Subcutaneous abdominal adipose tissue (tissue), 5 donors: ENCODE results near the gene TCERG1L.
A peak's percentile ranks its signal among the peaks of the same experiment; 100 is the strongest.

Source experiments
- H3K27ac ChIP-seq: one replicate; pipeline ENCODE4 v1.7.0; 2013; ENCODE audit warnings: low read depth, mild to moderate bottlenecking, inconsistent platforms, low read length, moderate library complexity
- H3K27me3 ChIP-seq, 5 donors: one replicate each; pipeline ENCODE4 v1.7.0; 2013; ENCODE audit warnings: low read length in 5 of 5, inconsistent platforms in 1 of 5; ENCODE audit not compliant: control insufficient read depth in 5 of 5, insufficient read depth in 4 of 5
- H3K36me3 ChIP-seq, 5 donors: one replicate each; pipeline ENCODE4 v1.7.0; 2013; ENCODE audit warnings: low read length in 5 of 5; ENCODE audit not compliant: control insufficient read depth in 5 of 5, insufficient read depth in 5 of 5
- H3K4me1 ChIP-seq, 5 donors: one replicate each; pipeline ENCODE4 v1.7.0; 2013; ENCODE audit warnings: low read length in 5 of 5, mild to moderate bottlenecking in 3 of 5, moderate library complexity in 1 of 5; ENCODE audit not compliant: control insufficient read depth in 5 of 5, insufficient read depth in 5 of 5
- H3K4me3 ChIP-seq, 5 donors: one replicate each; pipeline ENCODE4 v1.7.0; 2013; ENCODE audit warnings: low read length in 5 of 5, low read depth in 1 of 5
- H3K9ac ChIP-seq, 5 donors: one replicate each; pipeline ENCODE4 v1.7.0; 2013; ENCODE audit warnings: low read length in 5 of 5, mild to moderate bottlenecking in 4 of 5, moderate library complexity in 3 of 5
- H3K9me3 ChIP-seq, 5 donors: one replicate each; pipeline ENCODE4 v1.7.0; 2013; ENCODE audit warnings: low read length in 5 of 5; ENCODE audit not compliant: control insufficient read depth in 5 of 5
- donor health status: healthy.
- donor health status: healthy.
- donor health status: healthy.
- donor health status: healthy.
- donor health status: healthy.

TCERG1L gene

GRCh38 chr10:131300508-131300907 is 11.0 kb downstream of the TCERG1L start:
- peaks cover 0 to 8% (median 5%) of the 10 kb centered on the region in 5 donors for H3K27me3 ChIP-seq
- peaks cover 5 to 25% (median 9%) of the 10 kb centered on the region in 5 donors for H3K9me3 ChIP-seq
- H3K36me3 ChIP-seq = no peaks in the 10 kb centered on the region
- H3K4me1 ChIP-seq = no peaks in the 10 kb centered on the region
- H3K4me3 ChIP-seq = peak overlapping the region in 1 of 5 donors; percentile 1
- no peak overlapping the region for H3K9ac ChIP-seq
- H3K27ac ChIP-seq = no peak overlapping the region

- no peaks in the 10 kb centered on the region for H3K27me3 ChIP-seq
- no peak overlapping the region for H3K4me3 ChIP-seq
- no peaks in the 10 kb centered on the region for H3K36me3 ChIP-seq
- H3K4me1 ChIP-seq = no peaks in the 10 kb centered on the region
- H3K9ac ChIP-seq = no peak overlapping the region
- H3K27ac ChIP-seq = no peak overlapping the region
- no peaks in the 10 kb centered on the region for H3K9me3 ChIP-seq
These were observed 20.7 kb downstream of the TCERG1L start for GRCh38 chr10:131290781-131291180.

GRCh38 chr10:131288648-131289047 is 22.9 kb downstream of the TCERG1L start:
- Histone ChIP-seq H3K4me3 (no peak overlapping the region), H3K36me3 (no peaks in the 10 kb centered on the region), H3K27me3 (no peaks in the 10 kb centered on the region), H3K9me3 (no peaks in the 10 kb centered on the region), H3K27ac (no peak overlapping the region), H3K4me1 (no peaks in the 10 kb centered on the region), H3K9ac (no peak overlapping the region)

- H3K4me1 ChIP-seq = no peaks in the 10 kb centered on the region
- H3K9me3 ChIP-seq = no peaks in the 10 kb centered on the region
These were observed 28.6 kb downstream of the TCERG1L start for GRCh38 chr10:131282961-131283360.

GRCh38 chr10:131280101-131280500 is 31.4 kb downstream of the TCERG1L start:
- no peaks in the 10 kb centered on the region for H3K4me1 ChIP-seq
- H3K9ac ChIP-seq = no peak overlapping the region
- no peak overlapping the region for H3K4me3 ChIP-seq
- no peak overlapping the region for H3K27ac ChIP-seq
- H3K36me3 ChIP-seq = no peaks in the 10 kb centered on the region
- H3K27me3 ChIP-seq = peaks cover 0 to 8% (median 2%) of the 10 kb centered on the region in 5 donors
- H3K9me3 ChIP-seq = no peaks in the 10 kb centered on the region

More at GRCh38 chr10:131282961-131283360, 28.6 kb downstream of the TCERG1L start:
- Histone ChIP-seq H3K9ac (no peak overlapping the region), H3K36me3 (no peaks in the 10 kb centered on the region), H3K27me3 (peaks cover 0 to 7% (median 0%) of the 10 kb centered on the region in 5 donors), H3K4me3 (no peak overlapping the region), H3K27ac (no peak overlapping the region)

GRCh38 chr10:131279516-131279915 is 32.0 kb downstream of the TCERG1L start:
- peaks cover 0 to 11% (median 2%) of the 10 kb centered on the region in 5 donors for H3K27me3 ChIP-seq
- H3K27ac ChIP-seq = no peak overlapping the region

GRCh38 chr10:131277969-131278368 is 33.6 kb downstream of the TCERG1L start:
- Histone ChIP-seq H3K9ac (no peak overlapping the region), H3K27ac (no peak overlapping the region), H3K4me3 (no peak overlapping the region), H3K4me1 (no peaks in the 10 kb centered on the region), H3K36me3 (no peaks in the 10 kb centered on the region), H3K27me3 (peaks cover 0 to 11% (median 2%) of the 10 kb centered on the region in 5 donors), H3K9me3 (no peaks in the 10 kb centered on the region)

More at GRCh38 chr10:131279516-131279915, 32.0 kb downstream of the TCERG1L start:
- H3K9me3 ChIP-seq = no peaks in the 10 kb centered on the region
- no peaks in the 10 kb centered on the region for H3K36me3 ChIP-seq
- no peaks in the 10 kb centered on the region for H3K4me1 ChIP-seq
- no peak overlapping the region for H3K4me3 ChIP-seq
- H3K9ac ChIP-seq = no peak overlapping the region

GRCh38 chr10:131277278-131277677 is 34.2 kb downstream of the TCERG1L start:
- H3K4me1 ChIP-seq = no peaks in the 10 kb centered on the region
- H3K27me3 ChIP-seq = peaks cover 0 to 12% (median 7%) of the 10 kb centered on the region in 5 donors
- H3K9me3 ChIP-seq = no peaks in the 10 kb centered on the region
- no peaks in the 10 kb centered on the region for H3K36me3 ChIP-seq
- H3K27ac ChIP-seq = no peak overlapping the region
- no peak overlapping the region for H3K4me3 ChIP-seq
- no peak overlapping the region for H3K9ac ChIP-seq

- Histone ChIP-seq H3K27ac (no peak overlapping the region), H3K4me3 (no peak overlapping the region), H3K4me1 (no peaks in the 10 kb centered on the region), H3K9ac (no peak overlapping the region), H3K27me3 (peaks cover 2 to 15% (median 7%) of the 10 kb centered on the region in 5 donors), H3K36me3 (no peaks in the 10 kb centered on the region), H3K9me3 (no peaks in the 10 kb centered on the region)
These were observed 35.8 kb downstream of the TCERG1L start for GRCh38 chr10:131275691-131276090.

- peaks cover 2 to 19% (median 9%) of the 10 kb centered on the region in 5 donors for H3K27me3 ChIP-seq
- no peak overlapping the region for H3K4me3 ChIP-seq
- no peaks in the 10 kb centered on the region for H3K9me3 ChIP-seq
- no peaks in the 10 kb centered on the region for H3K36me3 ChIP-seq
- H3K27ac ChIP-seq = no peak overlapping the region
- H3K4me1 ChIP-seq = no peaks in the 10 kb centered on the region
- H3K9ac ChIP-seq = no peak overlapping the region
These were observed 36.6 kb downstream of the TCERG1L start for GRCh38 chr10:131274883-131275282.
